GM18867 (cell line): ENCODE data around the gene LCTL.

Experiments
- ATAC-seq: cut with Tn5 transposase; IDR thresholded peaks from one replicate; pipeline ENCODE4 v1.9.1; 2021; ENCODE audit warnings: mild to moderate bottlenecking, moderate library complexity; ENCODE audit not compliant: unreplicated experiment

LCTL gene

GRCh38 chr15:66565741-66566144, at the start of gene LCTL:
TSS of gene LCTL (minus strand) at chr15:66565998. CDS start at chr15:66565365, 633 bp downstream.
- no peak for ATAC-seq

GRCh38 chr15:66614951-66615760, 49.4 kb upstream of the LCTL start:
- no peak for ATAC-seq

GRCh38 chr15:66614456-66614855, 48.7 kb upstream of the LCTL start:
- no peak for ATAC-seq

GRCh38 chr15:66613743-66614142, 47.9 kb upstream of the LCTL start:
- no peak for ATAC-seq

- ATAC-seq: no peak
Observed at GRCh38 chr15:66611257-66612053, 45.7 kb upstream of the LCTL start.

GRCh38 chr15:66609876-66610275, 44.1 kb upstream of the LCTL start:
- ATAC-seq: no peak

GRCh38 chr15:66608881-66609280, 43.1 kb upstream of the LCTL start:
- no peak for ATAC-seq

GRCh38 chr15:66608159-66608558, 42.4 kb upstream of the LCTL start:
- no peak for ATAC-seq

GRCh38 chr15:66603301-66604179, 37.7 kb upstream of the LCTL start:
- no peak for ATAC-seq

- no peak for ATAC-seq
Observed at GRCh38 chr15:66601521-66601920, 35.7 kb upstream of the LCTL start.

- ATAC-seq: no peak
Observed at GRCh38 chr15:66600240-66600627, 34.4 kb upstream of the LCTL start.

- no peak for ATAC-seq
Observed at GRCh38 chr15:66599536-66600239, 33.9 kb upstream of the LCTL start.

GRCh38 chr15:66598095-66598815, 32.5 kb upstream of the LCTL start:
- ATAC-seq: no peak

- ATAC-seq: no peak
Observed at GRCh38 chr15:66595931-66596545, 30.2 kb upstream of the LCTL start.

- ATAC-seq: no peak
Observed at GRCh38 chr15:66595332-66595731, 29.5 kb upstream of the LCTL start.

GRCh38 chr15:66594836-66595235, 29.0 kb upstream of the LCTL start:
- no peak for ATAC-seq

GRCh38 chr15:66594344-66594743, 28.5 kb upstream of the LCTL start:
- ATAC-seq: no peak

GRCh38 chr15:66593219-66593780, 27.5 kb upstream of the LCTL start:
- no peak for ATAC-seq
